Measurements from ENCODE around the gene ENOX1.

DNA sequence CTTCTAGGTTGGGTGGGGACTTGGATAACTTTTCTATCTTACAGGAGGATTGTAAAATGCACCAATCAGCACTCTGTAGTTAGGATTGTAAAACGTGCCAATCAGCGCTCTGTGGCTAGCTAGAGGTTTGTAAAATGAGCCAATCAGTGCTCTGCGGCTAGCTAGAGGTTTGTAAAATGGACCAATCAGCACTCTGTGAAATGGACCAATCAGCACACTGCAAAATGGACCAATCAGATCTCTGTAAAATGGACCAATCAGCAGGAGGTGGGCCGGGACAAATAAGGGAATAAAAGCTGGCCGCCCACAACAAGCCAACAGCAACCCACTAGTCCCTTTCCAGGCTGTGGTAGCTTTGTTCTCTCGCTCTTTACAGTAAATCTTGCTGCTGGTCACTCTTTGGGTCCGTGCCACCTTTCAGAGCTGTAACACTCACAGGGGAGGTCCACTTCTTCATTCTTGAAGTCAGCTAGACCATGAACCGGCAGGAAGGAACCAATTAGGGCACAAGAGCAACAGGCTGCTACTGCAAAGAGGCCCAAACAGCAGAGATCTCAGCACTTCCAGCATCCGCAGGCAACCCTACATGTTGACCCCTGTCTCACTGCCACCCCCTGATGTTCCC is 606.6 kb downstream of the ENOX1 start:
- TF ChIP-seq, protein P1, sequence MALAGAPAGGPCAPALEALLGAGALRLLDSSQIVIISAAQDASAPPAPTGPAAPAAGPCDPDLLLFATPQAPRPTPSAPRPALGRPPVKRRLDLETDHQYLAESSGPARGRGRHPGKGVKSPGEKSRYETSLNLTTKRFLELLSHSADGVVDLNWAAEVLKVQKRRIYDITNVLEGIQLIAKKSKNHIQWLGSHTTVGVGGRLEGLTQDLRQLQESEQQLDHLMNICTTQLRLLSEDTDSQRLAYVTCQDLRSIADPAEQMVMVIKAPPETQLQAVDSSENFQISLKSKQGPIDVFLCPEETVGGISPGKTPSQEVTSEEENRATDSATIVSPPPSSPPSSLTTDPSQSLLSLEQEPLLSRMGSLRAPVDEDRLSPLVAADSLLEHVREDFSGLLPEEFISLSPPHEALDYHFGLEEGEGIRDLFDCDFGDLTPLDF (CRISPR knock-in tag; IDR thresholded peaks at IDR 0.05): no peak
- TF ChIP-seq, protein P2, sequence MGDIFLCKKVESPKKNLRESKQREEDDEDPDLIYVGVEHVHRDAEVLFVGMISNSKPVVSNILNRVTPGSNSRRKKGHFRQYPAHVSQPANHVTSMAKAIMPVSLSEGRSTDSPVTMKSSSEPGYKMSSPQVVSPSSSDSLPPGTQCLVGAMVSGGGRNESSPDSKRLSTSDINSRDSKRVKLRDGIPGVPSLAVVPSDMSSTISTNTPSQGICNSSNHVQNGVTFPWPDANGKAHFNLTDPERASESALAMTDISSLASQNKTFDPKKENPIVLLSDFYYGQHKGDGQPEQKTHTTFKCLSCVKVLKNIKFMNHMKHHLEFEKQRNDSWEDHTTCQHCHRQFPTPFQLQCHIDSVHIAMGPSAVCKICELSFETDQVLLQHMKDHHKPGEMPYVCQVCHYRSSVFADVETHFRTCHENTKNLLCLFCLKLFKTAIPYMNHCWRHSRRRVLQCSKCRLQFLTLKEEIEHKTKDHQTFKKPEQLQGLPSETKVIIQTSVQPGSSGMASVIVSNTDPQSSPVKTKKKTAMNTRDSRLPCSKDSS (IDR thresholded peaks at IDR 0.05; ENCODE audit: low read depth, partially characterized antibody): no peak
- TF ChIP-seq KAT7 (CRISPR knock-in tag; IDR thresholded peaks at IDR 0.05; ENCODE audit: borderline replicate concordance) (no peak), RBM22 (IDR thresholded peaks at IDR 0.05; ENCODE audit: low read depth, low read length, poor library complexity, severe bottlenecking) (no peak)
- TF ChIP-seq, protein P3, sequence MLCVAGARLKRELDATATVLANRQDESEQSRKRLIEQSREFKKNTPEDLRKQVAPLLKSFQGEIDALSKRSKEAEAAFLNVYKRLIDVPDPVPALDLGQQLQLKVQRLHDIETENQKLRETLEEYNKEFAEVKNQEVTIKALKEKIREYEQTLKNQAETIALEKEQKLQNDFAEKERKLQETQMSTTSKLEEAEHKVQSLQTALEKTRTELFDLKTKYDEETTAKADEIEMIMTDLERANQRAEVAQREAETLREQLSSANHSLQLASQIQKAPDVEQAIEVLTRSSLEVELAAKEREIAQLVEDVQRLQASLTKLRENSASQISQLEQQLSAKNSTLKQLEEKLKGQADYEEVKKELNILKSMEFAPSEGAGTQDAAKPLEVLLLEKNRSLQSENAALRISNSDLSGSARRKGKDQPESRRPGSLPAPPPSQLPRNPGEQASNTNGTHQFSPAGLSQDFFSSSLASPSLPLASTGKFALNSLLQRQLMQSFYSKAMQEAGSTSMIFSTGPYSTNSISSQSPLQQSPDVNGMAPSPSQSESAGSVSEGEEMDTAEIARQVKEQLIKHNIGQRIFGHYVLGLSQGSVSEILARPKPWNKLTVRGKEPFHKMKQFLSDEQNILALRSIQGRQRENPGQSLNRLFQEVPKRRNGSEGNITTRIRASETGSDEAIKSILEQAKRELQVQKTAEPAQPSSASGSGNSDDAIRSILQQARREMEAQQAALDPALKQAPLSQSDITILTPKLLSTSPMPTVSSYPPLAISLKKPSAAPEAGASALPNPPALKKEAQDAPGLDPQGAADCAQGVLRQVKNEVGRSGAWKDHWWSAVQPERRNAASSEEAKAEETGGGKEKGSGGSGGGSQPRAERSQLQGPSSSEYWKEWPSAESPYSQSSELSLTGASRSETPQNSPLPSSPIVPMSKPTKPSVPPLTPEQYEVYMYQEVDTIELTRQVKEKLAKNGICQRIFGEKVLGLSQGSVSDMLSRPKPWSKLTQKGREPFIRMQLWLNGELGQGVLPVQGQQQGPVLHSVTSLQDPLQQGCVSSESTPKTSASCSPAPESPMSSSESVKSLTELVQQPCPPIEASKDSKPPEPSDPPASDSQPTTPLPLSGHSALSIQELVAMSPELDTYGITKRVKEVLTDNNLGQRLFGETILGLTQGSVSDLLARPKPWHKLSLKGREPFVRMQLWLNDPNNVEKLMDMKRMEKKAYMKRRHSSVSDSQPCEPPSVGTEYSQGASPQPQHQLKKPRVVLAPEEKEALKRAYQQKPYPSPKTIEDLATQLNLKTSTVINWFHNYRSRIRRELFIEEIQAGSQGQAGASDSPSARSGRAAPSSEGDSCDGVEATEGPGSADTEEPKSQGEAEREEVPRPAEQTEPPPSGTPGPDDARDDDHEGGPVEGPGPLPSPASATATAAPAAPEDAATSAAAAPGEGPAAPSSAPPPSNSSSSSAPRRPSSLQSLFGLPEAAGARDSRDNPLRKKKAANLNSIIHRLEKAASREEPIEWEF (CRISPR knock-in tag; IDR thresholded peaks at IDR 0.05): no peak
- TF ChIP-seq, protein P4, sequence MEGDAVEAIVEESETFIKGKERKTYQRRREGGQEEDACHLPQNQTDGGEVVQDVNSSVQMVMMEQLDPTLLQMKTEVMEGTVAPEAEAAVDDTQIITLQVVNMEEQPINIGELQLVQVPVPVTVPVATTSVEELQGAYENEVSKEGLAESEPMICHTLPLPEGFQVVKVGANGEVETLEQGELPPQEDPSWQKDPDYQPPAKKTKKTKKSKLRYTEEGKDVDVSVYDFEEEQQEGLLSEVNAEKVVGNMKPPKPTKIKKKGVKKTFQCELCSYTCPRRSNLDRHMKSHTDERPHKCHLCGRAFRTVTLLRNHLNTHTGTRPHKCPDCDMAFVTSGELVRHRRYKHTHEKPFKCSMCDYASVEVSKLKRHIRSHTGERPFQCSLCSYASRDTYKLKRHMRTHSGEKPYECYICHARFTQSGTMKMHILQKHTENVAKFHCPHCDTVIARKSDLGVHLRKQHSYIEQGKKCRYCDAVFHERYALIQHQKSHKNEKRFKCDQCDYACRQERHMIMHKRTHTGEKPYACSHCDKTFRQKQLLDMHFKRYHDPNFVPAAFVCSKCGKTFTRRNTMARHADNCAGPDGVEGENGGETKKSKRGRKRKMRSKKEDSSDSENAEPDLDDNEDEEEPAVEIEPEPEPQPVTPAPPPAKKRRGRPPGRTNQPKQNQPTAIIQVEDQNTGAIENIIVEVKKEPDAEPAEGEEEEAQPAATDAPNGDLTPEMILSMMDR (IDR thresholded peaks at IDR 0.05 in 2 of 3, conservative IDR thresholded peaks at IDR 0.05 in 1 of 3; ENCODE audit: insufficient read depth in 2 of 3, low read depth in 1 of 3, low read length in 3 of 3): no peak
